HL-60 (cell line): ENCODE data around the gene HVCN1.
A peak's percentile ranks its signal among the peaks of the same experiment; 100 is the strongest.
"Not testable (repeated sequence)": the region's sequence is repeated elsewhere in the genome, so short reads cannot be mapped to it uniquely, and the experiment has no call there.

Experiments used
- DNase-seq, 2 experiments: peaks; one replicate each; pipeline ENCODE4 v3.0.0-alpha.2; 2010 to 2020; ENCODE audit warnings: low read depth in 1 of 2, low spot score in 1 of 2
- H3K27ac ChIP-seq: fragments of 250-450 bp; sonication (Bioruptor Pico); replicated peaks from 2 replicates; pipeline ENCODE4 v1.5.1; 2020; ENCODE audit warnings: mild to moderate bottlenecking, moderate library complexity
- H3K27me3 ChIP-seq: fragments of 250-450 bp; sonication (Bioruptor Pico); 2 replicates; pipeline ENCODE4 v1.5.1; 2021; ENCODE audit warnings: mild to moderate bottlenecking, moderate library complexity; ENCODE audit not compliant: insufficient read depth, poor library complexity, severe bottlenecking
- H3K4me3 ChIP-seq: replicated peaks from 2 replicates; pipeline ENCODE4 v1.5.1; 2011; ENCODE audit warnings: mild to moderate bottlenecking, control low read depth, low read length; ENCODE audit not compliant: insufficient read depth
- GABPA ChIP-seq: IDR thresholded peaks from 2 replicates; pipeline ENCODE4 v1.6.1; 2012; ENCODE audit warnings: low read depth
- POLR2AphosphoS5 ChIP-seq: IDR thresholded peaks from 2 replicates; pipeline ENCODE4 v1.6.1; 2012; ENCODE audit warnings: low read depth
- SPI1 ChIP-seq: IDR thresholded peaks from 2 replicates; pipeline ENCODE4 v1.6.1; 2012; ENCODE audit warnings: low read depth, mild to moderate bottlenecking, borderline replicate concordance
- TF ChIP-seq, protein P1 (sequence below): IDR thresholded peaks from 2 replicates; pipeline ENCODE4 v1.6.1; 2012; ENCODE audit warnings: low read depth; ENCODE audit not compliant: insufficient replicate concordance
- TF ChIP-seq, protein P2 (sequence below): IDR thresholded peaks from one replicate; pipeline ENCODE4 v1.5.1; 2011; ENCODE audit warnings: low read length, control low read depth, inconsistent platforms; ENCODE audit not compliant: insufficient read depth

HVCN1 gene

DNA sequence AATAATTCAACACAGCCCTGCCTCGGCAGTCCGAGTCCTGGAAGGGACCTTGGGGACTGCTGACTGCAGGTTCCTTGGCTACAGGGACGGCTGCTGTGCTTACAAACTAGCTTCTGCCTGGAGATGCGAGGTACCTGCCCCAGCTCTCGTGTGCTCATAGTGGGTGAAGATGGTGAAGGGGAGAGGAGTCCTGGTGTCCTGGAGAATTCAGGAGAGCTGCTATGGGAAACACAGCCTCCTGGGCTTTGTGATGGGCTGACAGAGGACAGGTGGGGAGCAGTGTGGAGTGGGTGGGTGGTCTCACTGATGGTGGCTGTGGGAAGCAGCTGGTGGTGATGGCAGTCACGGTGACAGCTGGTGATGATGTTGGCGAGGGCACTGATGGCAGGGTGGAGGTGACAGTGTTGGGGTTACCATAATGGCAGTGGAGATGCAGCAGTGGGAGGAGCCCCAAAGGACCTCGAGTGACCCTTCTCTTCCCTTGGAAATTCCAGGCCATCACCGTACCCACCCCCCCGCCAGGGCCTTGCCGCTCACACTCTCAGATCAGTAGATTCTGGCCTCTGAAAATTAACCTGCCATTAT lies 32.8 kb downstream of the HVCN1 start:
- no peak overlapping the region for H3K27ac ChIP-seq
- no peak for DNase-seq
- no peak overlapping the region for H3K4me3 ChIP-seq
- TF ChIP-seq, protein P1, sequence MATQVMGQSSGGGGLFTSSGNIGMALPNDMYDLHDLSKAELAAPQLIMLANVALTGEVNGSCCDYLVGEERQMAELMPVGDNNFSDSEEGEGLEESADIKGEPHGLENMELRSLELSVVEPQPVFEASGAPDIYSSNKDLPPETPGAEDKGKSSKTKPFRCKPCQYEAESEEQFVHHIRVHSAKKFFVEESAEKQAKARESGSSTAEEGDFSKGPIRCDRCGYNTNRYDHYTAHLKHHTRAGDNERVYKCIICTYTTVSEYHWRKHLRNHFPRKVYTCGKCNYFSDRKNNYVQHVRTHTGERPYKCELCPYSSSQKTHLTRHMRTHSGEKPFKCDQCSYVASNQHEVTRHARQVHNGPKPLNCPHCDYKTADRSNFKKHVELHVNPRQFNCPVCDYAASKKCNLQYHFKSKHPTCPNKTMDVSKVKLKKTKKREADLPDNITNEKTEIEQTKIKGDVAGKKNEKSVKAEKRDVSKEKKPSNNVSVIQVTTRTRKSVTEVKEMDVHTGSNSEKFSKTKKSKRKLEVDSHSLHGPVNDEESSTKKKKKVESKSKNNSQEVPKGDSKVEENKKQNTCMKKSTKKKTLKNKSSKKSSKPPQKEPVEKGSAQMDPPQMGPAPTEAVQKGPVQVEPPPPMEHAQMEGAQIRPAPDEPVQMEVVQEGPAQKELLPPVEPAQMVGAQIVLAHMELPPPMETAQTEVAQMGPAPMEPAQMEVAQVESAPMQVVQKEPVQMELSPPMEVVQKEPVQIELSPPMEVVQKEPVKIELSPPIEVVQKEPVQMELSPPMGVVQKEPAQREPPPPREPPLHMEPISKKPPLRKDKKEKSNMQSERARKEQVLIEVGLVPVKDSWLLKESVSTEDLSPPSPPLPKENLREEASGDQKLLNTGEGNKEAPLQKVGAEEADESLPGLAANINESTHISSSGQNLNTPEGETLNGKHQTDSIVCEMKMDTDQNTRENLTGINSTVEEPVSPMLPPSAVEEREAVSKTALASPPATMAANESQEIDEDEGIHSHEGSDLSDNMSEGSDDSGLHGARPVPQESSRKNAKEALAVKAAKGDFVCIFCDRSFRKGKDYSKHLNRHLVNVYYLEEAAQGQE, result no peak
- TF ChIP-seq POLR2AphosphoS5 (no peak), SPI1 (no peak), GABPA (no peak)
- TF ChIP-seq, protein P2, sequence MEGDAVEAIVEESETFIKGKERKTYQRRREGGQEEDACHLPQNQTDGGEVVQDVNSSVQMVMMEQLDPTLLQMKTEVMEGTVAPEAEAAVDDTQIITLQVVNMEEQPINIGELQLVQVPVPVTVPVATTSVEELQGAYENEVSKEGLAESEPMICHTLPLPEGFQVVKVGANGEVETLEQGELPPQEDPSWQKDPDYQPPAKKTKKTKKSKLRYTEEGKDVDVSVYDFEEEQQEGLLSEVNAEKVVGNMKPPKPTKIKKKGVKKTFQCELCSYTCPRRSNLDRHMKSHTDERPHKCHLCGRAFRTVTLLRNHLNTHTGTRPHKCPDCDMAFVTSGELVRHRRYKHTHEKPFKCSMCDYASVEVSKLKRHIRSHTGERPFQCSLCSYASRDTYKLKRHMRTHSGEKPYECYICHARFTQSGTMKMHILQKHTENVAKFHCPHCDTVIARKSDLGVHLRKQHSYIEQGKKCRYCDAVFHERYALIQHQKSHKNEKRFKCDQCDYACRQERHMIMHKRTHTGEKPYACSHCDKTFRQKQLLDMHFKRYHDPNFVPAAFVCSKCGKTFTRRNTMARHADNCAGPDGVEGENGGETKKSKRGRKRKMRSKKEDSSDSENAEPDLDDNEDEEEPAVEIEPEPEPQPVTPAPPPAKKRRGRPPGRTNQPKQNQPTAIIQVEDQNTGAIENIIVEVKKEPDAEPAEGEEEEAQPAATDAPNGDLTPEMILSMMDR, result no peak
- no peaks in the 10 kb centered on the region for H3K27me3 ChIP-seq

GRCh38 chr12:110654238-110654637 lies 34.7 kb downstream of the HVCN1 start:
- not testable (repeated sequence) for DNase-seq, H3K27me3 ChIP-seq, H3K4me3 ChIP-seq, H3K27ac ChIP-seq

- H3K4me3 ChIP-seq, result no peak overlapping the region
- TF ChIP-seq, protein P1, result no peak
- no peaks in the 10 kb centered on the region for H3K27me3 ChIP-seq
- peak; percentile 25 to 62 for DNase-seq
- no peak overlapping the region for H3K27ac ChIP-seq
Observed at GRCh38 chr12:110649341-110649847, 39.5 kb downstream of the HVCN1 start.

- Histone ChIP-seq H3K27me3 (no peaks in the 10 kb centered on the region), H3K4me3 (no peak overlapping the region), H3K27ac (no peak overlapping the region)
- TF ChIP-seq, protein P1, result no peak
- TF ChIP-seq, protein P2, result no peak
- TF ChIP-seq SPI1 (no peak), GABPA (no peak), POLR2AphosphoS5 (no peak)
- peak in 1 of 2 experiments; percentile 65 for DNase-seq
Observed at GRCh38 chr12:110647631-110648040, 41.3 kb downstream of the HVCN1 start.
